Activated CD8-positive, alpha-beta memory T cell treated with anti-CD3 and anti-CD28 coated beads for 48 hours (primary cell): ENCODE measurements around the gene ZNF484.
"Not testable (repeated sequence)": the region's sequence is repeated elsewhere in the genome, so short reads cannot be mapped to it uniquely, and the experiment has no call there.

Source experiments
- DNase-seq, 3 experiments: peaks; one replicate each; pipeline ENCODE4 v3.0.0-alpha.2; 2020; ENCODE audit warnings: low read depth in 2 of 3, low spot score in 2 of 3

Gene ZNF484

GRCh38 chr9:92877531-92878430 is at the start of gene ZNF484:
Gene ZNF484, minus strand, starts transcription at chr9:92878038. Its CDS starts 3,009 bp downstream, at chr9:92875029.
- peak; percentile 85 to 93 (median 86) for DNase-seq

GRCh38 chr9:92920437-92920836 is 42.6 kb upstream of the ZNF484 start:
- DNase-seq = no peak

GRCh38 chr9:92917176-92917800 is 39.5 kb upstream of the ZNF484 start:
- DNase-seq = no peak

- no peak for DNase-seq
These were observed 34.0 kb upstream of the ZNF484 start for GRCh38 chr9:92911511-92912475.

- not testable (repeated sequence) for DNase-seq
These were observed 27.3 kb upstream of the ZNF484 start for GRCh38 chr9:92905137-92905536.

GRCh38 chr9:92897323-92897722 is 19.5 kb upstream of the ZNF484 start:
- no peak for DNase-seq

GRCh38 chr9:92895812-92896436 is 18.1 kb upstream of the ZNF484 start:
- no peak for DNase-seq

- DNase-seq = no peak
These were observed 17.0 kb upstream of the ZNF484 start for GRCh38 chr9:92894711-92895362.

GRCh38 chr9:92893916-92894610 is 16.2 kb upstream of the ZNF484 start:
- not testable (repeated sequence) for DNase-seq

GRCh38 chr9:92892276-92892675 is 14.4 kb upstream of the ZNF484 start:
- DNase-seq = not testable (repeated sequence)

GRCh38 chr9:92890761-92891160 is 12.9 kb upstream of the ZNF484 start:
- DNase-seq = no peak

- DNase-seq = no peak
These were observed 10.1 kb upstream of the ZNF484 start for GRCh38 chr9:92887880-92888338.

- DNase-seq = not testable (repeated sequence)
These were observed 9.2 kb upstream of the ZNF484 start for GRCh38 chr9:92886846-92887610.

- not testable (repeated sequence) for DNase-seq
These were observed 6.0 kb upstream of the ZNF484 start for GRCh38 chr9:92883666-92884405.

GRCh38 chr9:92882276-92882675 is 4.4 kb upstream of the ZNF484 start:
- DNase-seq = no peak

- DNase-seq = no peak
These were observed 2.5 kb downstream of the ZNF484 start for GRCh38 chr9:92875373-92875772.

GRCh38 chr9:92870289-92870688 is 7.5 kb downstream of the ZNF484 start:
- no peak for DNase-seq

GRCh38 chr9:92866600-92866999 is 11.2 kb downstream of the ZNF484 start:
- DNase-seq = not testable (repeated sequence)
